NT2/D1 (cell line): ENCODE results near the gene SH3D19.

Experiments
- SUZ12 ChIP-seq: IDR thresholded peaks from 2 replicates; pipeline ENCODE4 v1.6.1; 2011; ENCODE audit not compliant: insufficient read length, insufficient read depth; ENCODE audit errors: extremely low read depth
- YY1 ChIP-seq: IDR thresholded peaks from 2 replicates; pipeline ENCODE4 v1.6.1; 2011; ENCODE audit not compliant: insufficient read length, insufficient read depth
- ZNF274 ChIP-seq: IDR thresholded peaks from 2 replicates; pipeline ENCODE4 v1.6.1; 2011; ENCODE audit warnings: mild to moderate bottlenecking, low read depth, low read length

- no peak for TF ChIP-seq SUZ12
- TF ChIP-seq YY1: no peak
- TF ChIP-seq ZNF274: no peak
These were observed 6.1 kb upstream of the SH3D19 start for GRCh38 chr4:151331276-151332042.
